Vagina (tissue), 2 donors: Measurements from ENCODE around the gene MEGF6. TPM values are rescaled to one million over a fixed set of nuclear protein-coding genes. Genes with fewer than 3 reads are reported as not detected.

Experiments
- DNase-seq, 2 donors: peaks; one replicate each; pipeline ENCODE4 v3.0.0-alpha.2; 2017; ENCODE audit errors: extremely low spot score in 2 of 2
- H3K27ac ChIP-seq: fragments of 200-600 bp; sonication (generic); one replicate; pipeline ENCODE4 v1.5.1; 2019
- H3K27me3 ChIP-seq: fragments of 200-600 bp; sonication (generic); one replicate; pipeline ENCODE4 v1.5.1; 2019
- H3K36me3 ChIP-seq, 2 donors: fragments of 200-600 bp; sonication (generic); one replicate each; pipeline ENCODE4 v1.5.1; 2017 to 2019
- H3K4me1 ChIP-seq: fragments of 200-600 bp; sonication (generic); one replicate; pipeline ENCODE4 v1.5.1; 2019
- H3K4me3 ChIP-seq, 2 donors: fragments of 200-600 bp; sonication (generic); 1 replicate in 1 of 2; 2 replicates in 1 of 2; pipeline ENCODE4 v1.5.1; 2016 to 2019
- H3K9me3 ChIP-seq: fragments of 200-600 bp; sonication (generic); one replicate; pipeline ENCODE4 v1.5.1; 2019
- CTCF ChIP-seq, 3 experiments: fragments of 450-650 bp in 2 of 3; fragments of 200-600 bp in 1 of 3; sonication (generic) in 1 of 3; IDR thresholded peaks; one replicate each; pipeline ENCODE4 v1.5.1; 2017 to 2019; ENCODE audit warnings: antibody characterized with exemption in 3 of 3, mild to moderate bottlenecking in 2 of 3, moderate library complexity in 2 of 3
- POLR2A ChIP-seq, 2 donors: fragments of 450-650 bp; IDR thresholded peaks; one replicate each; pipeline ENCODE4 v1.6.1; 2017; ENCODE audit warnings: antibody characterized with exemption in 2 of 2, mild to moderate bottlenecking in 2 of 2, moderate library complexity in 2 of 2
- POLR2AphosphoS5 ChIP-seq, 2 donors: sonication (generic); formaldehyde crosslinking; IDR thresholded peaks; one replicate each; pipeline ENCODE4 v1.9.0; 2017; ENCODE audit warnings: antibody characterized with exemption in 2 of 2, mild to moderate bottlenecking in 2 of 2, low read depth in 1 of 2; ENCODE audit not compliant: insufficient read depth in 1 of 2
- intact Hi-C: fragments of 100-400 bp; cut with DNase I; formaldehyde crosslinking; loops from one replicate; pipeline ENCODE4 v1.15.1; 2023
- total RNA-seq: library from RNA; depleted of rRNA; stranded (reverse); fragments of >200 nt; gene quantifications from one replicate; pipeline ENCODE4 v1.2.3, GENCODE V29; 2016

MEGF6 gene
- total RNA-seq, 1 donor from 2014 or later: 37.6 TPM

- Histone ChIP-seq H3K4me3 (no peak overlapping the region), H3K9me3 (no peaks in the 10 kb centered on the region), H3K36me3 (no peaks in the 10 kb centered on the region), H3K27ac (no peak overlapping the region), H3K4me1 (peaks cover 15% of the 10 kb centered on the region), H3K27me3 (no peaks in the 10 kb centered on the region)
- intact Hi-C loops: no loop called here
- TF ChIP-seq POLR2AphosphoS5 (IDR thresholded peaks at IDR 0.05; ENCODE audit: insufficient read depth in 1 of 2, low read depth in 1 of 2) (no peak), POLR2A (IDR thresholded peaks at IDR 0.05) (no peak), CTCF (IDR thresholded peaks at IDR 0.05) (no peak)
- no peak for DNase-seq
Observed at GRCh38 chr1:3602375-3602774, 8.9 kb downstream of the MEGF6 start.

GRCh38 chr1:3601743-3602142 is 9.6 kb downstream of the MEGF6 start:
- TF ChIP-seq CTCF (IDR thresholded peaks at IDR 0.05): no peak
- no peak for TF ChIP-seq POLR2A (IDR thresholded peaks at IDR 0.05)
- Histone ChIP-seq H3K4me1 (peaks cover 15% of the 10 kb centered on the region), H3K27me3 (no peaks in the 10 kb centered on the region), H3K36me3 (no peaks in the 10 kb centered on the region), H3K27ac (no peak overlapping the region), H3K9me3 (no peaks in the 10 kb centered on the region), H3K4me3 (no peak overlapping the region)
- intact Hi-C loops: no loop called here
- DNase-seq: no peak

GRCh38 chr1:3600354-3600753 is 11.0 kb downstream of the MEGF6 start:
- no peaks in the 10 kb centered on the region for H3K27me3 ChIP-seq
- no peaks in the 10 kb centered on the region for H3K9me3 ChIP-seq
- no peak overlapping the region for H3K4me3 ChIP-seq
- peaks cover 15% of the 10 kb centered on the region for H3K4me1 ChIP-seq
- no peaks in the 10 kb centered on the region for H3K36me3 ChIP-seq
- TF ChIP-seq POLR2AphosphoS5 (IDR thresholded peaks at IDR 0.05; ENCODE audit: insufficient read depth in 1 of 2, low read depth in 1 of 2): no peak
- TF ChIP-seq POLR2A (IDR thresholded peaks at IDR 0.05): no peak
- no peak for TF ChIP-seq CTCF (IDR thresholded peaks at IDR 0.05)
- no peak overlapping the region for H3K27ac ChIP-seq
- DNase-seq: no peak
- intact Hi-C loops: no loop called here

- Histone ChIP-seq H3K4me3 (no peak overlapping the region), H3K27me3 (no peaks in the 10 kb centered on the region), H3K9me3 (no peaks in the 10 kb centered on the region), H3K27ac (no peak overlapping the region), H3K4me1 (peaks cover 15% of the 10 kb centered on the region), H3K36me3 (no peaks in the 10 kb centered on the region)
- intact Hi-C loops: no loop called here
- no peak for TF ChIP-seq CTCF (IDR thresholded peaks at IDR 0.05)
- DNase-seq: no peak
Observed at GRCh38 chr1:3599816-3600215, 11.5 kb downstream of the MEGF6 start.

GRCh38 chr1:3599286-3599811 is 12.0 kb downstream of the MEGF6 start:
- peaks cover 15% of the 10 kb centered on the region for H3K4me1 ChIP-seq
- no peak overlapping the region for H3K27ac ChIP-seq
- H3K36me3 ChIP-seq: no peaks in the 10 kb centered on the region
- no peak overlapping the region for H3K4me3 ChIP-seq
- H3K9me3 ChIP-seq: no peaks in the 10 kb centered on the region
- DNase-seq: no peak
- H3K27me3 ChIP-seq: no peaks in the 10 kb centered on the region
- TF ChIP-seq CTCF (IDR thresholded peaks at IDR 0.05) (no peak), POLR2AphosphoS5 (IDR thresholded peaks at IDR 0.05; ENCODE audit: insufficient read depth in 1 of 2, low read depth in 1 of 2) (no peak), POLR2A (IDR thresholded peaks at IDR 0.05) (no peak)
- intact Hi-C loops: no loop called here
